Head of caudate nucleus (tissue), 42 donors: ENCODE measurements around the gene CD46.
A peak's percentile ranks its signal among the peaks of the same experiment; 100 is the strongest.

Source experiments
- DNase-seq, 42 donors: peaks; one replicate each; pipeline versions ENCODE4 v3.0.0 to v3.0.0-alpha.2; 2020 to 2021; ENCODE audit warnings: mixed read lengths in 7 of 42
- intact Hi-C: fragments of 100-400 bp; cut with DNase I; formaldehyde crosslinking; loops from one replicate; pipeline ENCODE4 v1.15.0; 2022

The CD46 gene

DNA sequence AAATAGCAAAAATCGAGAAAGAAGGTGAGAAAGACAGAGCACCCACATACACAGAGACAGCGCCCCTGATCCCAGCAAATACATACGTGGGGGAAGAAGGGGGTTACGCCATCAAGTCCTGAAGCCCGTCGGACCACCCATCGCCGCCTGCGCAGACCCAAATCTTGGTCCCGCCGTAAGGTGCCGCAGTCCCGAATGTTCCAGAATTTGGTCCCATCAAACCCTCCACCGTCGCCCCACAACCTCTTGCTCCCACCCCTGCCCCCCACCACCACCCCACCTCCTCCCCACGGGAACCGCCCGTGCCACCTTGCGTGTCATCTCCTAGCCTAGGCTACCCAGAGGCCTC lies 71.7 kb downstream of the CD46 start:
- intact Hi-C loops: no loop called here

DNA sequence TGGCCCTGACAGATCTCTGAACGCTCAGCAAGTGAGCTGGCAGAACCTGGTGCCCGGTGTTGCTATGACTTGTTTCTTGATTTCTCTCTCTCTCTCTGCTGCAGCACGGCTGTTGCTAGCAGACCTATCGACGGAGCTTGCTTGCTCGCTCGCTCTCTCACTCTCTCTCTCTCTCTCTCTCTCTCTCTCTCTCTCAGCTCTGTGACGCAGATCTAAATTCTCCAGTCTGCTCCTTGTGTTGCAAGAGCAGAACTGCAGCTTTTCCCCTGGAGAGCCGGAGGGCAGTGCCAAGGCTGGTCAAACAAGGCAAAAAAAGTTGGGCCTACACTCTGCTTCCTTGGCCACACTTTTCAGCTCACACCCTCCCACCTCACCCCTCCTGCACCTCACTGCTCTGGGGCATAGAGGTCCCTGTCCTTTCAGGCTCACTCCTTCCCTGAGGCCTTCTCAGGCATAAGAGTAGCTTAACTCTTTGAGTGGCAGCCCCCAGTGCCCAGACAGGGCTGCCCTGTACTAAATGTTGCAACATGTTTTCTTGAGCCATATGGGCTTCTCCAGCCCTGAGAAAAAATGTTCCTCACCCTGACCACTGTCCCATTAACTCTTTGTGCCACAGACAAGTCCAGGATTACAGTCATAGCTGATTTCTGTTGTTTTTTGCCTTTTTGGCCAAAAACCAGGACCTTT lies 72.2 kb downstream of the CD46 start:
- peak; percentile 54 to 94 (median 83) for DNase-seq
- intact Hi-C loops: no loop called here

More for the DNA sequence above, 71.7 kb downstream of the CD46 start:
- DNase-seq: peak in 6 of 42 donors; percentile 38 to 80 (median 58)

DNA sequence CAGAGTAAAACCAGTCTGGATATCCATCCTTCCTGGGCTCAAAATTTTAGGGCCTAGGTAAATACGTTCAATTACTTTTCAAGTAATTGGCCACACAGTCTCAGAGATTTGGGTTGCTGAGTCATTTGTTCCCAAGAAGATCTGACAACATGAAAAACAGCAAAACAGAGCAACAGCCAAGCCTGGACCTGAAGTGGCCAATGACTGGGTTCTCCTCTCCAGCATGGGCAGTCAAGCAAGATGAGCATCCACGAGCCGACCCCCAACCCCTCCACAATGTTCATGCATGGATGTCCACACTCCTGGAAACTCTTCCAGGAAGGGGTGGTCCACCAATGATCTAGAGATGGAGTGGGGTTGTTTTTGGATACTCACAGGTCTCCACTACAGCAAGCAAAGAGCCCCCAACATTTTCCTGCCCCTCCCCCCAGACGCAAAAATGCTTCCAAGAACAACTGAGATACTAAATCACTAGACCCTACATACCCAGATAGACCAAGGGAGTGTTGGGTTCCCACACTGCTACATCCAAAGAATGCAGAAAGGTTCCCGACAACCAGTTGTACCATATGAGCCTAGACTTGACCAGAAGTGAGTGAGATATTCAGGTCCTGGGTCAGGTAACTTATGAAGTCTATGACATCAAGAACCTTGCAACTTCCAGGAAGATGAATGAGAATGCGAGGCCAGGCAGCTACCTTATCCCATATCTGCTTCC lies 73.0 kb downstream of the CD46 start:
- intact Hi-C loops: no loop called here

DNA sequence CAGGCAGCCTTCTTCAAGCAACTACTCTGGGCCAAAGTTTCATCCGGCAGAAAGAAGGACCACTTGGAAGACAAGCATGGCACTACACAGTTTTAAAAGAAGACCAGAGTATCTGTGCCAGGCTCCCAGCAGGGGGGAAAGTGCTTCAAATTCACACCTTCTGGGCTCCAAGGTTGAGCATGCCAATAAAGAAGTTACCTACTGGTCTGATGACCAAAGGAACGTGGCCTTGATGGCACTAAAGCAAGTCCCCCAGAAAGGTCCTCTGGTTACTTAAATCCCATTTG lies 73.5 kb downstream of the CD46 start:
- intact Hi-C loops: no loop called here
- DNase-seq: peak in 5 of 42 donors; percentile 2 to 32 (median 8)

More for the DNA sequence above, 73.0 kb downstream of the CD46 start:
- DNase-seq: peak in 9 of 42 donors; percentile 3 to 35 (median 7)

DNA sequence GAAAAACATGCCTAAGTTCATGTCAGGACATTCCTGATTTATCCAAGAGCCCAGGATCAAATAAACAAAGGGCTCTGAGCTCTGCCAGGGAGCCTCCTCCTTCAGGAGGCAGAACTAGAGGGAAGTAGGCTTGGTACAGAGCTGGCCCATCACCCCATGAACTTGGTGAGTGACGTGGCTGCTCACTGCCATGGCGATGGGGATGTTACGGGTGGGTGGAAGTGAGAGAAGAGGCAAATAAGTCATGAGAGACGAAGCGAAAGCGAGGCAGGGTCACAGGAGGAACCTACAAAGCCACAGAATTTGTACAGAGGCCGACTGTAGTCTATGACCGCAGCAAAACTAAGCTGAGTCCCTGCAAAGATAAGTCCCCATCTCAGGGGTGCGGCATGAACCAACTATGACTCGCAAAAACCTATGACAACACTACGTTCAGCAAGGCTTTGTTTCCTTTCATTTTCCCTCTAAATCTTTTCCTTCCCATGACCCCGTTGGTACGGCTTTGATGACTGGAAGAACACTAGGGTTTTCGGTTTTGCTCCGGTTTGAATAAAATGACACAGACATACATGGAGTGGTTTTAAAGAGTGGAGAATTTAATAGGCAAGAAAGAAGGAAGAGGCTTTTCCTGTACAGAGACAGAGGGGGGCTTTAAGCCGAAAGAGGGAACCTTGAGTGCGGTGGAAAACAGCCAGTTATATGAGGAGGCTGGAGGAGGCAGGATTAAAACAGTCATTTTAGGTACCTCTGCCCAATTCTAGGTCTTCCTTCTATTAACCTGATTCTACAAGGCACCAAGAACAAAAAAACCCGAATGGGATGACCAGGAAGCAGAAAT lies 74.1 kb downstream of the CD46 start:
- intact Hi-C loops: loop anchor here (2.0 kb wide), 1 partner anchor 137 kb away; no protein-coding TSS in a partner anchor
- peak in 39 of 42 donors; percentile 45 to 90 (median 73) for DNase-seq

DNA sequence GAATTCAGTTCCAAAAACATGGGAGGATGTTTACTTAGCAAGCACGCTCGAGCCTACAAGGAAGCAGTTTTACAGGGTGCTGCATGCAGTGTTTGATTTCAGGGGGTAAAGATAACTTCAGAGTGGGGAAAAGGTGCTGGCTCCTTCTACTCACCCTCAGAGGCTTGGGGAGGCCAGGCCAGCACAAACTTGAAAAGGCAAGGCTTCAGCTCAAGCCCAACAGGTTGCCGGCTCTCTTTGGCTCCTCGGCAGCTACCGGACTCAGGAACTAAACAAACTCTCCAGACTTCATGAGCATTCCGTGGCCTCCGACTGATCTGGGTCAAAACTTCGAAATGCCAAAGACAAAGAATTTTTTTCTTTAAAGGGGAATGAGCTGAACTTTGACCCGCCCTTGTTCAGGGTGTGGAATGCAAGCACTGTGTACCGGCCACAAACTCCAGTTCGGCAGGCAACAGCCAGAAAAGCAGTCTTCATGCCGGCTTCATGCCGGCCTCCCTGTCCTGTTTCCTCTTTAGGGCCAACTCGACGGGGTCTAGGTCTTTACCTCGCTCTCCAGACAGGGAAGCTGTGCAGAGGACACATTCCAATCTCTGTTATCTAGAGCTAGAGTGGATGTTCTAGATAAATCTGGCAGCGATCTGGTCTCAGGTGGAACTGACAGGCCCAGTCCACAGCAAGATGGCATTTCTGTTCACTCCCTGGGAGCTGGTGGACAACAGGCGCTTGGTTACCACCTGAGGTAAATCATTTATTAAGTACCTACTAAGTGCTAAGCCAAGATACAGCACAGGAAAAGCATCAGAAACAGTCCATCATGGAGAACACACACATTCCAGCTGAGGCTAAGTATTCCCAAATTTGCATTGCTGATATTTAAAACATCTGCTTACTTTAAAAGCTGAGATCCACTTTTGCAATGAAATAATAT lies 75.0 kb downstream of the CD46 start:
- DNase-seq: peak in 6 of 42 donors; percentile 5 to 44 (median 16)
- intact Hi-C loops: loop anchor here (2.0 kb wide), 1 partner anchor 136 kb away; no protein-coding TSS in a partner anchor

DNA sequence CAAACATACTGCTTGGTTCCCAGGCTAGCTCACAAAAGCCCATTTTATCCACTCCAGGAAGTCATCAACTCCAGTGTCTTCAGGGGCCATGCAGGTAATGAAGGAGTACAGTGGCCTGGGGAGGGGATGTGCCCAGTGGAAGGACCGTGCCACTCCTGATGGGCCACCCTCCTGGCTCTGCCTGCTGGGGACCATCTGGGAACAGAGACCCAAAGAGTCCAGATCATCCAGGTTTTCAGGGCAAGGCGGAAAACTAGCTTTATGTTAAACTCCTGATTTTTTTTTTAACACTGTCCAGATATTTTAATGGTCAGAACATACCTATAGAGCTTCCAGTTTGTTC lies 75.6 kb downstream of the CD46 start:
- peak in 3 of 42 donors; percentile 2 to 36 (median 34) for DNase-seq
- intact Hi-C loops: loop anchor here (2.0 kb wide), 1 partner anchor 135 kb away; no protein-coding TSS in a partner anchor

DNA sequence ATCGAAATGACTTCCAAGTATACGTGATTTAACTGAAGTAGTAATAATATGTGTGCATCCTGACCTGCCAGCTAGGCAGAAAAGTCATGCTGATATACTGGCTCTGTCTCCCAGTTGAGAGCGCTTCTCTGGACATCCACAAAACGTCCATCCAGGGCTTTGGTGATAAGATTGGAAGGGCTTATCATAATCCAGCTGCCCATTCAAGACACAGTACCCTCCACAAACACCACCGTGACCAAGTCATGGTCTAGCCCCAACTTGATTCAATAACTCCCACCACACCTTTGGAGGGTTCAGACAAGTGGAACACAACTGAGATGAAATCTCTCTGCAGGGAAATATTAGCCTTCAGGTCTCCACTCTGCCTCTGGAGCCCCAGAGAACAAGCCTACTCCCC lies 76.2 kb downstream of the CD46 start:
- intact Hi-C loops: loop anchor here (2.0 kb wide), 1 partner anchor 41 kb away; no protein-coding TSS in a partner anchor
- peak in 2 of 42 donors; percentile 26 to 41 for DNase-seq

DNA sequence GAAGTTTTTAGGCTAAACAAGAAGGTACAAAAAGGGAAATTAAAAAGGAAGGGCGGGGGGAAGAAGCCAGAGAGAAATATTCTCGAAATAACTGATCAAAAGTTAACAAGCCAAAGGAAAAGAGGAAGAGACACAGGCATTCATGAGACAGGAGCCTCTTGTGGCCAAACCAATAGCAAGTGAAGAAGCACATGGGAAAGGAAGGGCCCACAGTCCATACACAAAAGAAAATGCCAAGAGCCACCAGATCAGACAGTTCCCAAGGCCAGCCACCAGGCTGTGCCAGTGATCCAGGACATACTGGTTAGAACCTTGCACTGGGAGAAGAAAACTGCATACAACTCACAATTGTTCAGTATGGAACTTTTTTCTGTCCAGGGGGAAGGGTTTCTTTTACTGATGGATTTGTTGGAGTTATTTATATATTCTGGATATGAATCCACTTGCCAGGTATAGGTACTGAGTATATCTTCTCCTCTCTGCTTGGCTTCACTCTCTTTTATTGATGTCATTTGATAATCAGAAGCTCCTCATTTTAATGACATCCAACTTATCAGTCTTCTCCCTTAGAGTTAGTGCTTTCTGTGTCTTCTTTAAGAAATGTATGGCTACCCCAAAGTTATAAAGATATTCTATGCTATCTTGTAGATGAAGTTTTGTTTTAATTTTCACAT lies 76.8 kb downstream of the CD46 start:
- DNase-seq: peak in 38 of 42 donors; percentile 58 to 89 (median 78)
- intact Hi-C loops: loop anchor here (2.0 kb wide), 1 partner anchor 40 kb away; no protein-coding TSS in a partner anchor

DNA sequence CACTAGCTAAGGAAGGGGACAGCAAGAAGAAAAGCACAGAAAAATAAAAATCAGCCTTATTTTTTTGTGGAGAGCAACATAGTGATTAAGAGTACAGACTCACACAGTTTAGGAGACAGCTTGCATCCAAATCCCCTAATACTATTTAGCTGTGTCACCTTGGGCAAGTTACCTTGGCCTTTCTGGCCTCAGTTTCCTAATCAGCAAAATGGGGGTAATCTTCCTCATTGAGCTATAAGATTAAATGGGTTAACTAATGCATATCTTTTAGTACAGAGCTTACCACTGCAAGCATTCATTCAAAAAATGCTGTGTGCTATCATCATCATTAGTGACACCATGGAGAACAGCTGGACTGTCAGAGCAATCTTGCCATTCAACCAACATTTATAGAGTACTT lies 77.7 kb downstream of the CD46 start:
- no peak for DNase-seq
- intact Hi-C loops: loop anchor here (2.0 kb wide), 1 partner anchor 39 kb away; no protein-coding TSS in a partner anchor

DNA sequence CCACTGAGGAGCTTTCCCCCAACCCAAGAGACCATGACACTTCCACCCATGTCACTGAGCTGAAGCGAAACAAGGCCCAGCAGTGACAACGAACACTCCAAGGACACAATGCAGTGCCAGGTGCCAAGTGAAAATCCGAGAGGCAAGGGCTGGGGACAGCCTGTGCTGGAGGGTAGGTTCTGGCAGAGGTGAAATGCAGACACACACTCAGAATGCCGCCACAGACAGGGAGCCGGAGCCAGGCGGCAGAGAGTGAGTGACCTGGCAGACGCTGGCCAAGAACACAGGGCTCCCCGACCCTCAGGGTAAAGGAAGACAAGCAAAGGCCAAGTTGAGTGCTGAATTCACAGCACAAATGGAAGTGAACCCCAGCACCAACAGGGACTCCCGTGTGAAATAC lies 78.9 kb downstream of the CD46 start:
- intact Hi-C loops: no loop called here
- DNase-seq: peak in 4 of 42 donors; percentile 0 to 43 (median 26)

DNA sequence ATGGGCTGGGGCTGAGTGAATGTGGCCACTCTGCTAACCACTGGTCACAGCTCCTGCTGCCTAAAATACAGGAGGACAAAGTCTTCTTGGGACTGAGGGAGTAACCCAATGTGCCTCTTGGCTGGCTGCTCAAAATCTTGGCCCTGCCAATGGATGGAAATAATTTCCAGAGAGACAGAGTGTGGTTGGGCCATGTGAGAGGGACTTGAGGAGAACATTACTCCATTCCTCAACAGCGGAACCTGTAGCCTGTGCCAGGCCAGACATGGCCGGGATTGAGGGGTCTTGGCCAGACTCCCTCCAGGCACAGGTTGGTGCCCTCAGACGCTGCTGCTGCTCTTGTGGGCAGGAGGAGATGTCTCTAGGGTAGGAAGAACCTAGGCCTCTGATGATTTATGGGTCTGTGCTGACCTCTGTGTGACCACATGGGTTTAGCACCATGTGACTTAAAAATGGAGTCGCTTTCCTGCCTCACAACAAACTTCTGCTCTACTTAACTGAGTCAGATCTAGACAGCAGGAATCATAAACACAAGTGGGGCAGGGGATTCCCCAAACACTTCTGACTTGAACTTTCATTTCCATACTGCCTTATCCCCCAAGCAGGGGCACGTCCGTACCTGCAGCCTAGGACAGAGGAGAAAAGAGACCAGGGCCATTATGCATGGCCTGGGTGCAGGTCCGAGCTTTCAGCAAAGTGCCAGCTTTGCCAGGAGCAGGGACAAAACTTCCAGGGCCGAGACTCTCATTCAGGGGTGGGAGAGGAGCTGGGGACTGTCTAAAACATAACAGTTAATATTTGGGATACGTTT lies 79.9 kb downstream of the CD46 start:
- peak in 2 of 42 donors; percentile 34 to 37 for DNase-seq
- intact Hi-C loops: no loop called here

DNA sequence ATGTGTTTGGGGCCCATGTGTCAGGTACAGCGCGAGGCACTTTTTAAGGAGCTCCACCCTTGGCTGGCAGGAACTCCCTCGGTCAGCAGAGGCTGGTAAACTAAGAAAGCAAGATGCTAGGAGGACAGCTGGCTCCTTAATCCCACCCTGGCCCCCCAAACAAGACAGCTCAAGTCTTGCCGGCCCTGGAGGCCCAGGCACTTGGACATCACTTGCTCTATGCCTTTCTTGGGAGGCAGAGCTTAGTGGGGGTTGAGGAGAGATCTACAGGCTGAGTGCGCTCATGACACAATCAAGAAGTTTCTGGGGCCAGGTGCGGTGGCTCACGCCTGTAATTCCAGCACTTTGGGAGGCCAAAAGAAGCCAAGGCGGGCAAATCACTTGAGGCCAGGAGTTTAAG lies 80.9 kb downstream of the CD46 start:
- intact Hi-C loops: no loop called here
- peak in 2 of 42 donors; percentile 3 to 20 for DNase-seq

DNA sequence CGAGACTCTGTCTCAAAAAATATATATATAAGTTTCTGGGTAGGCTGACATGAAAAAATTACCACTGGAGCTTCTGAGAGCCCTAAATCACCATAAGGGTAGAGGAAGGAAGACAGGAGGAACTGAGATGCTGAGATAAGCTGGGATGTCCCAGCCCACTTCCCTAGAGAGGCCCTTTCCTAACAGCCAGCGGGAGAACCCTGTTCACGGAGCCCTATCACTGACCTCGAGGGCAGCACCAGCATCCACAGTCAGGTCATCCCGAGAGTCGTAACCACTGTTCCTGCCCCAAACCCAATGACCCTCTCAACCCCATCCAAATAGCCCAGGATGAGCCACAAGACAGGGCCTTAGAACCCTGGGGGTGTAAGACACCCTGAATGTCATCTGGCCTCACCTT lies 81.5 kb downstream of the CD46 start:
- intact Hi-C loops: no loop called here

DNA sequence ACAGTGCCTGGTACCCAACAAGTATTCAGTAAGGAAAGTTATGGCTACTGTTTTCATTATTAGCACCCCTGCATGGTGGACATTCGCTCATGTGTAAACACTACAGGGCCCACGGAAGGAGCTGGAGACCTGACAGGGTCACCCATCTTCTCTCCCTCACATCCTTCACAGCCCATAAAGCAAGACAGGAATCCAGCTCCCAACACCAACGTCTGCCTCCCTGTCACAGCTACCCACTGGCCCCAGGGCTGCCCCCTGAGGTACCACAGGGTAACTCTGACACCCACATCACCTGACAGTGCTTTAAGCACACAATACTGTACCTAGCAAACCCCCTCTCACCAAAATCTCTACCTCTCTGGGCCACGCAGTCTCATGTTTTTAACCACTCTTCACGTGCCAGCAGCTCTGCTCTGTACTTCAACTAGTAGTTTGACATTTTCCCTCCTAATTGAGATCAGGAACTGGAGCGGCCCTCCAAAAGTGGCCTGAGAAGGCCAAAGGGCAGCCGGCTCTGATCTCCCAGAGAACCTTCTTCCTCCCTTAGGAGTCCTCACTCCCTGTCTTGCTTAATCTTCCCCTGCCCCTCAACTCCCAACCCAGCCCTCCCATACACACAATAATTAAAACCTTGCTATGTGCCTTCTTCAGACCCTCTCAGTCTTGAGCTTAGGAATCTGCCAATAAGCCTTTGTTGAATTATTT lies 82.3 kb downstream of the CD46 start:
- DNase-seq: peak in 4 of 42 donors; percentile 2 to 18 (median 10)

More for the DNA sequence above, 81.5 kb downstream of the CD46 start:
- DNase-seq: peak in 5 of 42 donors; percentile 1 to 28 (median 8)

DNA sequence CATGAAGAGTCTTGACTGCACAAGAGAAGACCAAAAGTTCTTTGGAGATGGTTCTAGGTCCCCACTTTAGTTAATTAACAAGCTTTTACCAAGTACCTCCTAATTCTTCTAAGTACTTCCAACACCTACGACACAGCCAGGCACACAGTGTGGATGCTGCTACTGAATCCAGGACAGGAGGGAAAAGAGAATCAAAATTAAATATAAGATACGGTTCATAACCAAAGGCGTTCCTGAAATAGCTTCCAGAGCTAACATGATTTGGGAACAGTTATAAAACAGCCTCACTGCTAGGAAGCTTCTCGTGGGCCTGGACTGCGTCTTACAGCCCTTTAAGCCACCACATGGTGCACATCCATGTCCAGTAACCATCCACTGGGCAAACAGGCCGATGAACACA lies 84.1 kb downstream of the CD46 start:
- intact Hi-C loops: no loop called here
- peak in 7 of 42 donors; percentile 7 to 66 (median 36) for DNase-seq

More for the DNA sequence above, 82.3 kb downstream of the CD46 start:
- intact Hi-C loops: no loop called here
